ENCODE measurements around the gene PAXX. TPM values are rescaled to one million over a fixed set of nuclear protein-coding genes. Genes with fewer than 3 reads are reported as not detected.

PAXX gene
- total RNA-seq, 3 donors from 2014 or later (not counting 1 experiment from before 2014, with no cell fraction given): 161 to 188 (median 161) TPM

DNA sequence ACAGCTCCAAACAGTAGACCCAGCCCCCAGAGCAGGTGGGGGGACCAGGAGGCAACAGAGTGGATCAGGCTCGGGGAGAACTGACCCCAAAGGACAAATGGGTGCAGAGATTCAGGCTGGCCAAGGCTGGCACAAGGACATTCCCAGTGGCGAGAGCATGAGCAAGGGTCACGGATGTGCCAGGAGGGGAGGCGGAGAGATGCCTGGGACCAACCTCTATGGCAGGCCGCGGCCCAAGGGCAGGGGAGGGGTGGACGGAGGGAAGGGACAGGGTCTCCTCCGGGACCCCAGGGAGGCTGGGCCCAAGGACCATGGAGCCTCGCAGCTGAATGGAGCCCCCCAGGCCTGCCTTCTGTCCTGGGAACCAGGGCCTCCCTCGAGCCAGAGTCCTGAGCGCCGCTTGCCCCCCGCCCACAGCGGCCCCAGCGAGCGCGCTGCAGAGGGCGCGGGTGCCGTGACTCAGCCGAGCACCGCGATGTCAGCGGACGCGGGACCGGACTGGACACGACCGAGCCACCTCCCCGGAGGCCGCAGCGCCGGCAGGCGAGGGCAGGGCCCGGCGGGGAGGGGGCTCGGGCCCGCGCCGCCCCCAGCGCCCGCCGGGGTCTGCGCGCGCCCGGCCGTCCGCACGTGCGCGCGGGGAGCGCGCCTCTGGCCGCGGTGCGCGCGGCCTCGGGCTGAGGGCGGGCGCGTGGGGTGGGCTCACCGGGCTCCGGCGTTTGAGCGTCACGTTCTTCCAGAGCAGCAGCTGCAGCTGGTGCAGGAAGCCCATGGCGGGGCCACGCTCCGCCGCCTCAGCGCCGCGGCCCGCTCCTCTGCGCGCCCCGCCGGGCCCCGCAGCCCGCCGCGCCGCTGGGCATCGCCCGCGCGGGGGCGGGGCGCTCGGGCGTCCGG is 35.4 kb downstream of the PAXX start, which contains the start of gene ABCA2:
TSS of gene ABCA2 (minus strand) at position 869 of the 894 bp plus-strand sequence. CDS start at position 772, 97 bp downstream.
- DNase-seq: no peak
- Mint-ChIP-seq H3K9me3 (no peaks in the 10 kb centered on the region), H3K27me3 (ENCODE audit: low read depth in 2 of 2) (no peaks in the 10 kb centered on the region), H3K4me1 (peaks cover 27 to 61% of the 10 kb centered on the region in 2 donors), H3K36me3 (no peaks in the 10 kb centered on the region), H3K4me3 (peak within 1 kb of the TSS; percentile 91), H3K27ac (peak within 1 kb of the TSS; percentile 88 to 91)
- intact Hi-C loops (cut with micrococcal nuclease): no loop called here
- Histone ChIP-seq H3K4me1 (ENCODE audit: control insufficient read depth, insufficient read depth, low read length) (peaks cover 76% of the 10 kb centered on the region), H3K9me3 (ENCODE audit: control insufficient read depth, insufficient read depth, low read length) (no peaks in the 10 kb centered on the region), H3K27me3 (ENCODE audit: control insufficient read depth, insufficient read depth, low read length) (no peaks in the 10 kb centered on the region), H3K27ac (ENCODE audit: low read length) (peak within 1 kb of the TSS; percentile 73), H3K4me3 (ENCODE audit: low read length) (peak within 1 kb of the TSS; percentile 68), H3K36me3 (ENCODE audit: control insufficient read depth, insufficient read depth, low read length) (peaks cover 1% of the 10 kb centered on the region)
- WGBS (ENCODE audit: insufficient coverage): 6% methylated on average over 95 of the region's 95 CpGs
- TF ChIP-seq, protein P1, sequence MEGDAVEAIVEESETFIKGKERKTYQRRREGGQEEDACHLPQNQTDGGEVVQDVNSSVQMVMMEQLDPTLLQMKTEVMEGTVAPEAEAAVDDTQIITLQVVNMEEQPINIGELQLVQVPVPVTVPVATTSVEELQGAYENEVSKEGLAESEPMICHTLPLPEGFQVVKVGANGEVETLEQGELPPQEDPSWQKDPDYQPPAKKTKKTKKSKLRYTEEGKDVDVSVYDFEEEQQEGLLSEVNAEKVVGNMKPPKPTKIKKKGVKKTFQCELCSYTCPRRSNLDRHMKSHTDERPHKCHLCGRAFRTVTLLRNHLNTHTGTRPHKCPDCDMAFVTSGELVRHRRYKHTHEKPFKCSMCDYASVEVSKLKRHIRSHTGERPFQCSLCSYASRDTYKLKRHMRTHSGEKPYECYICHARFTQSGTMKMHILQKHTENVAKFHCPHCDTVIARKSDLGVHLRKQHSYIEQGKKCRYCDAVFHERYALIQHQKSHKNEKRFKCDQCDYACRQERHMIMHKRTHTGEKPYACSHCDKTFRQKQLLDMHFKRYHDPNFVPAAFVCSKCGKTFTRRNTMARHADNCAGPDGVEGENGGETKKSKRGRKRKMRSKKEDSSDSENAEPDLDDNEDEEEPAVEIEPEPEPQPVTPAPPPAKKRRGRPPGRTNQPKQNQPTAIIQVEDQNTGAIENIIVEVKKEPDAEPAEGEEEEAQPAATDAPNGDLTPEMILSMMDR (IDR thresholded peaks at IDR 0.05): no peak
- ATAC-seq: no peak

DNA sequence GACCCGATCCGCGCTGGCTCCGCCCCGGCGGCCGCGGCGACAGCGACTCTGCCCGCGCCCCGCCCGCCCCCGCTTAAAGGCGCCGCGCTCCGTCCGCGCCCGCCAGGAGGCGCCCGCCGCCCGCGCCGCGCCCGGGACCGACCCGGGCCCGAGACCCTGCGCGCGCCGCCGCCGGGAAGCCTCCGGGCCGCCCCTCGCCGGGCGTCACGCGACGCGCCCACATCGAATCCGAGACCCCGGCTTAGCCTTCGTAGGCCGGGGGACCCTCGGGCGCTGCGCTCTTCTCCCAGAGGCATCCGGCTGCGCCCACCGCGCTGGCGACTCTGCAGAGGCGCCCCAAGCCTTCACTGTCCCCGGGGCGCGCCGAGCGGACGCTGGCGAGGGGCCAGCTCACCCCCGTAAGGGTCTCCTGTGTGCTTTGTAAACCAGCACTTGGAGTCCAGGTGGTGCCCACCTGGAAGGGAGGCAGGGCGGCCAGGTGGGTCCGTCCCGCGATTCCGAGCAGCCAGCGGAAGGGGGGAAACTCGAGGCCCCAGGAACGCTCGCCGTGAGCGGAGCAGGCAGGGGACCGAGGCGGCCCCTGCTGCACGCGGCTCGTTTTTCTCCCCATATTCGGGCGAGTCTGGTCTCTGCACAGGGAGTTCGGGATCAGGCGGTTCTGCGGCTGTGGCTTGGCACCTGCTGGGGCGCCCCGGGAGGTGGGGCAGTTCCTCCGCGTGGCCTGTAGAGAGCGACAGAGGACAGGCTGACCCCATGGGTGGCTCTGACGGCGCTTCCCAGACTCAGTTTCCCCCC is 36.2 kb downstream of the PAXX start:
- Mint-ChIP-seq H3K36me3 (no peaks in the 10 kb centered on the region), H3K27me3 (ENCODE audit: low read depth in 2 of 2) (no peaks in the 10 kb centered on the region)

DNA sequence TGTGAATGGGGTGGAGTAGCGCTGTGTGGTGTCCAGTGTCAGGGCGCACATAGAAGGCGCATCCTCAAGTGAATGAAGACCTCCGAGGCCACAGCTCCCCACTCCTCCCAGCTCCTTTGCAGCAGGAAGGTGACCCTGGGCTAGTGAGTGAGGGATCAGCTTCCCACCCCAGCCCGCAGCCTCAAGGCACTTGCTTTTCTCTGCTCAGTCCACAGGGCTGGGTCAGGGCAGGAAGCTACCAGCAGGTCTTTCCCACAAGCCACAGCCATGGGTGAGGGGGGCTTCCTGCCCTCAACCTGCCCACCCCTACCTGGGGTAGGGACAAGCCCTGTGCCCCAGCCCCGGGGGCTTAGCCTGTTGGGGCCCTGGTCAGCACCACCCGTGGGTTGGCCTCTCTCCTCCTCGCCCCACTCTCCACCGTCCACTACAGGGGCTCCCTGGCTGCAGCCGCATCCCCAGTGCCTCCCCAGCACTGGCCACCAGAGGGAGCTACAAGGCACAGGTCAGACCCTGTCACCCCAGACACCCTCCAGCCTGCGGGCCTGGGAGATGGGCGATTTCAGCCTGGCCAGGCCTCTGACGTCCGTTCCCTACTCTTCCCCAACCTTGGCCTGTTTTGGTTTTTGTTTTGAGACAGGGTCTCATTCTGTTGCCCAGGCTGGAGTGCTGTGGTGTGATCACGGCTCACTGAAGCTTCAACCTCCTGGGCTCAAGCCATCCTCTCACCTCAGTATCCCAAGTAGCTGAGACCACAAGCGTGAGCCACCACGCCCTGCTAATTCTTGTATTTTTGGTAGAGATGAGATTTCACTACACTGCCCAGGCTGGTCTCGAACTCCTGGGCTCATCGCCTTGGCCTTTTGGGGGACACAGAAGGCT is 37.1 kb downstream of the PAXX start:
- Mint-ChIP-seq H3K4me1 (peaks cover 32 to 68% of the 10 kb centered on the region in 2 donors), H3K27me3 (ENCODE audit: low read depth in 2 of 2) (no peaks in the 10 kb centered on the region), H3K4me3 (peak overlapping the region; percentile 91), H3K9me3 (no peaks in the 10 kb centered on the region), H3K27ac (peak overlapping the region; percentile 88 to 91), H3K36me3 (no peaks in the 10 kb centered on the region)
- TF ChIP-seq, protein P1 (IDR thresholded peaks at IDR 0.05): peak; percentile 80
- Histone ChIP-seq H3K27me3 (ENCODE audit: control insufficient read depth, insufficient read depth, low read length) (no peaks in the 10 kb centered on the region), H3K36me3 (ENCODE audit: control insufficient read depth, insufficient read depth, low read length) (no peaks in the 10 kb centered on the region), H3K27ac (ENCODE audit: low read length) (peak overlapping the region; percentile 73), H3K4me3 (ENCODE audit: low read length) (peak overlapping the region; percentile 68), H3K4me1 (ENCODE audit: control insufficient read depth, insufficient read depth, low read length) (peaks cover 92% of the 10 kb centered on the region), H3K9me3 (ENCODE audit: control insufficient read depth, insufficient read depth, low read length) (no peaks in the 10 kb centered on the region)
- DNase-seq: peak; percentile 79 to 83
- WGBS (ENCODE audit: insufficient coverage): 4% methylated on average over 17 of the region's 19 CpGs
- intact Hi-C loops (cut with micrococcal nuclease): no loop called here
- peak; percentile 43 to 67 (median 50) for ATAC-seq

More for the DNA sequence above, 36.2 kb downstream of the PAXX start:
- DNase-seq (peak; percentile 70 to 90), ATAC-seq (peak; percentile 64 to 75 (median 67))
- H3K9me3 Mint-ChIP-seq: no peaks in the 10 kb centered on the region
- H3K4me3 Mint-ChIP-seq: peak overlapping the region; percentile 91
- Histone ChIP-seq H3K27ac (ENCODE audit: low read length) (peak overlapping the region; percentile 73), H3K9me3 (ENCODE audit: control insufficient read depth, insufficient read depth, low read length) (no peaks in the 10 kb centered on the region), H3K36me3 (ENCODE audit: control insufficient read depth, insufficient read depth, low read length) (no peaks in the 10 kb centered on the region), H3K4me1 (ENCODE audit: control insufficient read depth, insufficient read depth, low read length) (peaks cover 85% of the 10 kb centered on the region), H3K4me3 (ENCODE audit: low read length) (peak overlapping the region; percentile 68), H3K27me3 (ENCODE audit: control insufficient read depth, insufficient read depth, low read length) (no peaks in the 10 kb centered on the region)
- intact Hi-C loops (cut with micrococcal nuclease): no loop called here
- H3K27ac Mint-ChIP-seq: peak overlapping the region; percentile 88 to 91
- TF ChIP-seq, protein P1 (IDR thresholded peaks at IDR 0.05): no peak
- under 1% methylated on average over 98 of the region's 98 CpGs for WGBS (ENCODE audit: insufficient coverage)
- H3K4me1 Mint-ChIP-seq: peaks cover 32 to 67% of the 10 kb centered on the region in 2 donors

All from natural killer cell (primary cell).